ENCODE data around the gene MYO1B.

GRCh38 chr2:191389288-191389687 lies 144.1 kb downstream of the MYO1B start:
- TF ChIP-seq POLR2A (IDR thresholded peaks at IDR 0.05) (no peak), CTCF (IDR thresholded peaks at IDR 0.05) (no peak), EP300 (IDR thresholded peaks at IDR 0.05) (no peak), POLR2AphosphoS5 (IDR thresholded peaks at IDR 0.05) (no peak)

All from sigmoid colon (tissue), 4 donors.